ENCODE results near the gene TMEM184A.

The TMEM184A gene

GRCh38 chr7:1555813-1556543, at the start of gene TMEM184A:
TMEM184A (minus strand) TSS chr7:1556205; CDS start chr7:1555484, 721 bp downstream.
- DNase-seq: peak; percentile 99

GRCh38 chr7:1604383-1604782, 48.4 kb upstream of the TMEM184A start:
- DNase-seq: no peak

DNA sequence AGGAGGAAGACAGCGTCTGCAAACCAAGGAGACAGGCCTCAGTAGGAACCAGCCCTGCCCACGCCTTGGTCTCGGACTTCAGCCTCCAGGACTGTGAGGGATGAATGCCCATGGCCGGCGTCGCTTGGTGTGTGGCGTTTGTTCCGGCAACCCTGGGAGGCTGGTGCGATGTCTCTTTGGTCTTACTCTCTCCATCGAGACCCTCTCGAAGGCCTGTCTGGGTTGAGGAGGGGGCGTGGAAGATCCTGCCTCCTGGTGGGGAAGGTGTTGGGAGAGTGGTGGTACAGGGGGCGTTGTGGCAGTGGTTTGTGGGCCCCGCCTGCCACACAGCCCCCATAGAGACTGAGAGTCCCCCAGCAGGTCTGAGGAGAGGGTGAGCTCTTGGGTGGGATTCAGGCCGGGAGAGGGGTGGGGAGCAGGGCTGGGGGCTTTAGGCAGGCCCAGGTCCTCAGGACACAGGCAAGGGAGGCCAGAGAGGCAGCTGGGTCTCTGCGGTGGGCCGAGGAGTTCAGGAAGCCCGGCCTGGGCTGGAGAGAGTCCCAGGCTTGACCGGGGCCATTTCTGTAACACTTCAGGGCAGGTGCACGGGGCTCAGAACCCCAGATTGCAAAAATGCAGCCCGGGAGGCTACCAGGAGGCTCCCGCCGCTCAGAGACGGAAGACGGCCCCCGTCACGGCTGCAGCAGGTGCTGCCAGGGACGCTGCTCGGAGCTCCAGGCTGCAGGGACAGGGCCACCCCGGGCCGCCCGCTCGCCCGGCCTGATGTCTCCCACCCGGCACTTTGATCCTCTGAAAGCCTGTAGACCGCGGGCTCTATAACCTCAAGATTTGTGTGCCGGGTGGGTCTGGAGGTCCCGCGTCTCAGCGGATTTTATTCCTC, 47.6 kb upstream of the TMEM184A start:
- DNase-seq: no peak

DNA sequence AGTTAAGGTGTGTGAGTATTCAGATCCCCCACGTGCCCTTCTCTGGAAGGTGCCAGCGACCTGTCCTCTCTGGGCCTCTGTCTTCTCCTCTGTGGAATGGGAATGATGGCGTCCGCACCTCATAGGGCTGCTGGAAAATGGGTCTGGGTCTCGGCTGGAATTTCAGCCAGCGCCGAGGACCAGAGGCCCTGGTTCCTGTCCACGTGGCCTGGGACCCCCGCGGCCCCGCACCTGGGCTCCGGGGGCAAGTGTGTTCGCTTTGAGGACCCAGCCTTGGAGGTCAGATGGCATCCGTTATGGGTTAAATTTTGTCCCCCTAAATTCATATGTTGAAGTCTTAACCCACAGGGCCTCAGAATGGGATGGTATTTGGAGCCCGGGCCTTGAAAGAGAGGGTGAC, 46.4 kb upstream of the TMEM184A start:
- DNase-seq: no peak

- no peak for DNase-seq
Observed at GRCh38 chr7:1601956-1602355, 46.0 kb upstream of the TMEM184A start.

DNA sequence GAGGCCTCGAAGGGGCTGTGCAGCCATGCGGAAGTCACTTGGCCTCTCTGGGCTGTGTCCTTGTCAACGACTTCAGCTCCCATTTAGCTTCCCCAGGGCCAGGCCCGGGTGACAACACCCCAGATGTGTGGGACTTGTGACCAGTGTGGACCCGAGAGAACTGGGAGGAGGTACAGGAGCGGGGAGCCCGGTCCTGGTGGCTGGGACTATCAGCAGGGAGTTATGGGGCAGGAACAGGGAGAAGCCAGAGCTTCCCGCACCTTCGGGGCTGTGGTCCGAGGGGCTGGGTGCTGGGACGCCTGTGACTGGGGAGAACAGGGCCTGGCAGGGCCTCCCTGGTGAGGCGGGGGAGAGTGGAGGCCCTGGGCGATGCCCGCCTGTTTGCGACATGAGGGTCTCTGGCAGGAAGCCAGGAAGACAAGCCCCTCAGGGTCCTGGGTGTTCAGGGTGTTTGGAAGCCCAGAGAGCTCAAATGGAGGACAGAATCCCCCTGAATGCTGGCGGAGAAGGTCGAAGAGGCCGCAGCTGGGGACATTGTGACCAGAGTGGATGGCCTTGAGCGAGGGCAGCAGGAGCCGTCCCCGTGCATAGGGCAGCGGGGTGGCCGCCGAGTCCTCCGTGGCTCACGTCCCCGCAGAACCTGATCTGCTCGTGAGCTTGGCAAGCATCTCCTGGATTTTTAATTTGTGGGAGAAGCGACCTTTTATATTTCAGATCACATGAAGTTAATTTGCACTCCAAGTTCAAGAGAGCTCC, 43.8 kb upstream of the TMEM184A start:
- no peak for DNase-seq

GRCh38 chr7:1598961-1599639, 43.1 kb upstream of the TMEM184A start:
- no peak for DNase-seq

DNA sequence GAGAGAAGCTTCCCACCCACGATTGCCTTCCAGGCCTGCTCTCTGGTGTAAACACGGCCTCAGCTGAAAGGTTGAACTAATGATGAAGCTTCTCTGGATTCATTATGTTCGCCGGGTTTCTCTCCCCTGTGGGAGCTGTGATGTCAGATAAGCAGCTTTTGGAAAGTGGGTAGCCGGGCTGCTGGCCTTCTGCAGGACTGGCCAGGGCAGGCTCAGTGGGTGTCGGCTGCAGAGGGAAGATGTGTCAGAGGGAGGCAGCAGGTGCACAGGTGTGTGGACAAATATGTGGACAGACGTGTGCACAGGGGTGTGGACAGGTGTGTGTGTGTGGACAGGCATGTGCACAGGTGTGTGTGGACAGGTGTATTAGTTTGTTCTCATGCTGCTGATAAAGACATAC, 42.3 kb upstream of the TMEM184A start:
- DNase-seq: no peak

- DNase-seq: no peak
Observed at GRCh38 chr7:1597791-1598190, 41.8 kb upstream of the TMEM184A start.

DNA sequence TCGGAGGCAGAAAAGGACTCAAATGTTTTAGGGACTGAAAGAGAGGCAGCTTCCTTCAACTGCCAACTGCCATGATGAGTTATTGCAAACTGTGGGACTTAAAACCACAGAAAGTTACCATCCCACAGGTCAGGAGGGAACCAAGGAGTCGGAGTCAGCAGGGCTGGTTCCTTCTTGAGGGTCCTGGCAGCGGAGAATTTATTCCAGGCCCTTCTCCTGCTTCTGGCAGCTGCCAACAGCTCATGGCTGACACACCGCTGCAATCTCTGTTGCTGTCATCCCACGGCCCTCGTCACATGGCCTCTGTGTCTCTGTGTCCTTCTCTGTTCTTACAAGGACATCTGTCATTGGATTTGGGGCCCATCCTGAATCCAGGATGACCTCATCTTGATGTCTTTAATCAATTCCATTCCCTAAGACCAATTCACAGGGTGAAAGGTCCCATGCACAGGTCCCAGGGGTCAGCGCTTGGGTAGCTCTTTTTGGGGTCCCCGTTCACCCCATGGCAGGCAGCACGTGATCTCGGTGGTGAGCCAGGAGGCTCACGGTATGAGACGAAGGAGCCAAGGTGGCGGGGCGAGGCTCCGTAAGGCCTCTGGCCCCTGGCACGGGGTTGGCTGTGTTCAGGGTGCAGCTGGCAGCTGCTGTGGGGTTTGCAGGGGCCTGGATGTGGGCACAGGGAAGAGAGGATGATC, 41.2 kb upstream of the TMEM184A start:
- no peak for DNase-seq

GRCh38 chr7:1596181-1597043, 40.4 kb upstream of the TMEM184A start:
- no peak for DNase-seq

DNA sequence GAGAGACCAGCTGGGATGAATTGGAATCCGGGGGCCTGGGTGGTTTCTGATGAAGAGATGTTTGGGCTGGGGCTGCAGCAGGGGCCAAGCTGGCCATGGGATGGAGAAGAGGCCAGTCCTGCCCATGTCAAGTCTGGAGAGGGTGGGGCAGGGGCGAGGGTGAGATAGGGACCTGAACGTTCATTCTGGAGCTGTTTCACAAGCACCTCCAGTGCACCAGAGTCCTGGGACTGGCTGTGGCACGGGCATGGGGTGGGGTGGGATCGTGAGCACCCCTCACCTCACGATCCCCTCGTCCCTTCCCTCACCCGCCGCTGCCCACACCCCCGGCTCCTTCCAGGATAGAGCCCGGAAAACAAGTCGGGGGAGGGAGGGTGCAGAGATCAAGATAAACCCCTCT, 39.6 kb upstream of the TMEM184A start:
- no peak for DNase-seq

- DNase-seq: no peak
Observed at GRCh38 chr7:1595027-1595426, 39.0 kb upstream of the TMEM184A start.

DNA sequence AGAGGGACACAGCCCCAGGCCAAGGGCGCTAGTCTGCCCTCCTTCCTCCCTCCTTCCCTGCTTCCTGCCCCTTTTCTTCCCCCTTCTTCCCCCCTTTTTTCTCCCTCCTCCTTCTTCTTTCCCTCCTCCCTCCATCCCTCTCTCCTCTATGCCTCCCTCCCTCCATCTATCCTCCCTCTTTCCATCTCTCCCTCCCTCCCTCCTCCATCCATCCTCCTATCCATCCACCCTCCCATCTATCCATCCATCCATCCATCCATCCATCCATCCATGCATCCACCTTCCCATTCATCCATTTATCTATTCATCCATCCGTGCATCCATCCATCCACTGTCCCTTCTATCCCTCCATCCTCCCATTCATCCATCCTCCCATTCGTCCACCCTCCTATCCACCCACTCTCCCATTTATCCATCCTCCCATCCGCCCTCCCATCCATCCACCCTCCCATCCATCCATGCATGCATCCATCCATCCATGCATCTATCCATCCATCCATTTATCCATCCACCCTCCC, 38.0 kb upstream of the TMEM184A start:
- DNase-seq: no peak

GRCh38 chr7:1593091-1593866, 37.3 kb upstream of the TMEM184A start:
- DNase-seq: no peak

GRCh38 chr7:1592299-1592871, 36.4 kb upstream of the TMEM184A start:
- no peak for DNase-seq

DNA sequence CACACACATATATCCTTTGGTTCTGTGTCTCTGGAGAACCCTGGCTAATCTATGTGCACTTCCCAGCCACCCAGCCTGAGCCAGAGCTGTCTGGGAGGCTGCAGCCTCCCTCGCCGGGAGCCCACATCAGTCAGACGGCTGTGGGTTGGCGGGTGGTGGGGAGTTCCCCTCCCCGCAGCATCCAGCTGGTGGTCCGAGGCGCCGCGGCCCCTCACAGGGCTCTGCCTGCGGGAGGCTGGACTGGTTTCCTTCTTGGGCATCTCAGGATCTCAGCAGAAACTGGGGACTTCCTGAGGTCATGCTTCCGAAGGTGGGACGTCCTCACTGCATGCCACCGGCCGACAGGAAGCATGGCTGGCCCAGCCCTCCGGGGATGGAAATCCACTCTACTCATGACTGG, 35.9 kb upstream of the TMEM184A start:
- no peak for DNase-seq

DNA sequence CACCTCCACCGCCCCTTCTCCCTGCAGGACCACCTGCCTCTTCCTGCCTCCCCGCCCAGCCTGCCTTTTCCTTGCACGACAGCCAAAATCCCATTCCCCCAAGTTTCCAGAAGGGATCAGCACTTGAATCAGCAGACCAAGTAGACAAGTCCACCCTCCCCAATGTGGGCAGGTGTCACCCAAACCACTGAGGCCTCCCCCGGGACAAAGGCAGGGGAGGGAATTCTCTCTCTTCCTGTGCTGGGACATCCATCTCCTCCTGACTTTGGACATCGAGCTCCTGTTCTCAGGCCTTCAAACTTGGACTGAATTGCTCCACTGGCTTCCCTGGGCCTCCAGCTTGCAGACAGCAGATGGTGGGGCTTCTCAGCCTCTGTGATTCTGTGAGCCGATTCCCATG, 35.4 kb upstream of the TMEM184A start:
- no peak for DNase-seq

DNA sequence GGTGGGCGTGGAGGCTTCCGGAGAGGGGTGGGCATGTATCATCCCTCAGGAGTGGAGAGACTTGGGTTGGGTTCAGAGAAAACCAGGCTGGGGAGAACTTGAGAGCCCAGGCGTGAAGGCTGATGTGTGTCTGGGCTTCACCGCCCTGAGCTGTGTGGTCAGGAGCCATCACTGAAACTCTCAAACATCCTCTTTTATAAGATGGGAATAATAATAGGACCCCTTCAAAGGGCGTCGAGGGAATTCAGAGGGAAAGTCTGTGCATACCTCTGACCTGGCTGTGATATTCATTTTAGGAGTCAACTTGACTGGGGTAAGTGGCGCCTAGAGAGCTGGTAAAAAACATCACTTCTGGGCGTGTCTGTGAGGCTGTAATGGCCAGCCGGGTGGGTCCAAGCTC, 34.9 kb upstream of the TMEM184A start:
- no peak for DNase-seq

GRCh38 chr7:1590476-1590875, 34.5 kb upstream of the TMEM184A start:
- DNase-seq: no peak

Measured in NCI-H510A treated with DMSO at 0.1 percent for 48 hours (cell line).